HG02642 (cell line): Measurements from ENCODE around the gene TYW1B.
"Not testable (repeated sequence)": the region's sequence is repeated elsewhere in the genome, so short reads cannot be mapped to it uniquely, and the experiment has no call there.

Experiments
- ATAC-seq: cut with Tn5 transposase; IDR thresholded peaks from one replicate; pipeline ENCODE4 v1.9.1; 2021; ENCODE audit warnings: mild to moderate bottlenecking; ENCODE audit not compliant: unreplicated experiment, poor library complexity

Gene TYW1B

DNA sequence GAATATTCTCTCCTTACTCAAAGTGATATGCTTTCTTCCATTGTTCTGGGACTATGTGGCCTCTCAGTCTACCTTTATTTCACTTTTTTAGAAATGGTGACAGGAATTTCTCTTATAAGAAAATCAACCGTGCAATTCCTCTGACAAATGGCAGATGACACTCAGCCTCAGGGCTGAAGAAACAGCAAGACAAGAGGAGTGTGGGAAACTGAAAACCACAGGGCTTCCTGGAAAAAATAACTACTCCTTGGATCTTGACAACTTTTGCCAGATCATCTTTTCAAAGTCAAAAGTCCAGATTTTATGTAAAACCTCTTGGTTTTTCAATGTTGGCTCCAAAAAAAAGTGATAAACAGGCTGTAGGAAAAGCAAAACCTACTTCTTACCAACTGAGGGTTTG, 121.5 kb downstream of the TYW1B start:
- ATAC-seq: no peak

DNA sequence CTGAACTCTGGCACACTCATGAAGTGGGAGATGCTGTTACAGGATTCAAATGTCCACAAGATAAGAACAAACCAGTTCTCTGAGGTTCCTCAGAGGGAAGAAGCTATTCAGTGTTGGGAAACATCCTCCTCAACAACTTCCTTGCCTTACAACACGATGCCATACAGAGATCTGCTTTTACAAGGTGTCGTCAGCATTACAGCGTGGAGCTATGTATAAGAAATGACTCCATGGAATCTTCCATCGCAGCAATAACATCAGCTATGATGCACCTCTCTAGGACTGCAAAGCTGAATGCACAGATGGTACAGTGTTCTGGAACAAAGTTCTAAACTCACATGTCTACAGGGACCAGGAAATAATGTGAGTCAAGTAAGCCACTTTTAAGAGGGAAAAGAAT, 122.3 kb downstream of the TYW1B start:
- ATAC-seq: not testable (repeated sequence)

DNA sequence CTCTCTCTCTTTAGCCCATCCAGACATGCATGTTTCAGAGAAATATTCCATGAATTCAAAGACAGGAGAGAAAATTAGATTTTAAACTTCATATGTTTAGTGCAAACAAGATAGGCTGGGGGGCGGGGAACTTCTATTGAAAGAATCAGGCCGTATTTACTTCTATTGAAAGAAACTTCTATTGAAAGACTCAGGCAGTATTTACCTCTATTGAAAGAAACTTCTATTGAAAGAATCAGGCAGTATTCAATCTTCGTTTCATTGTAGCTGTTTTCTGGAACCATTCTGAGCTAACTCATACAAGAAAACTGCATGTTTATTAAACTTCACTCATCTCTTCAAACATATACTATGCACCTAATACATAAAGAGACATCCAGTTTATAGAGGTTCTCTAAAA, 123.1 kb downstream of the TYW1B start:
- no peak for ATAC-seq

DNA sequence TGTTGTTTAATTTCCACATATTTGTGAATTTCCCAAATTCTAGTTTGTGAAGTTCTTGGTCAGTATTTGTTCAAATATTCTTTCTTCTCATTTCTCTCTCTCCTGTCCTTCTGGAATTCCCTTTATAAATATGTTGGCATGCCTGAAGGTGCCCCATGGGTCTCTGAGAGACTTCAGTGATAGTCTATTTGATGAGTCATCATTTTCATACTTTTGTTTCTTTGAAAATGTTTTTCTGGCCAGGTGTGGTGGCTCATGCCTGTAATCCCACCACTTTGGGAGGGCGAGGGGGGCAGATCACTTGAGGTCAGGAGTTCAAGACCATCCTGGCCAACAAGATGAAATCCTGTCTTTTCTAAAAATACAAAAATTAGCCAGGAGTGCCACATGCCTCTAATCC, 127.5 kb downstream of the TYW1B start:
- ATAC-seq: not testable (repeated sequence)

DNA sequence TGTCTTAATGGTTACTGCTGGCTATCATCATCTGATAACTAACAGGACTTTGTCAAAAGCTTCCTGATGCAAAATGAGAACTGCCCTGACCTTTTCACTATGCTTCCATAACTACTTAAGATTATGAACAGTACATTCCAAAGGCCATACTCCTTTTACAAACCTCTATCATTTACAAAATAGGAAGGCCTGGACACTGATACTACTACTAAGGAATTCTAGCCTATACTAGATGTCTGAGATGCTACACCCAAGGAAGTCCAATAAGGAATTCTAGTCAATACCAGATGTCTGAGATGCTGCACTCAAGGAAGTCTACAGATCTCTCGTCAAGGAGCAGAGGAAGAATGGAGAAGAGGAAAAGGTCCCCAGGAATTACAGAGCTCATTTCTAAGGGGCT, 130.9 kb downstream of the TYW1B start:
- not testable (repeated sequence) for ATAC-seq

DNA sequence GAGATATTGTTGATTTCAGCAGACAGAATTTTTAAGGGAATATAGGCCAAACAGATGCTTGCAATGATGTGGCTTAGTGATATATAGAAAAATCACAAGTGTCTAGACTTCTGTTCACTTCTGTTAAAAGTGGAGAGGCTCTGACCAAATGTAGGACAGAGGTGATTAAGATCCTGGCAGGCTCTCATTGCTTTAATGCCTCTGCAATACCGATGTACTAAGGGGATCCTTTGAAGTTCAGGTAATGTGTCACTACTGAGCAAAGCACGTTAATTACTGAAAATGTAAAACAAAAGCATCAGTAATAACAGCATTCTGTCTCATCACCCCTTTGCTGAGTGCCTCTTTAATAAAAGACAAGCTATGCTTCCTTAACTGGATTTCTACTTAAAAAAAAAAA, 131.4 kb downstream of the TYW1B start:
- not testable (repeated sequence) for ATAC-seq

DNA sequence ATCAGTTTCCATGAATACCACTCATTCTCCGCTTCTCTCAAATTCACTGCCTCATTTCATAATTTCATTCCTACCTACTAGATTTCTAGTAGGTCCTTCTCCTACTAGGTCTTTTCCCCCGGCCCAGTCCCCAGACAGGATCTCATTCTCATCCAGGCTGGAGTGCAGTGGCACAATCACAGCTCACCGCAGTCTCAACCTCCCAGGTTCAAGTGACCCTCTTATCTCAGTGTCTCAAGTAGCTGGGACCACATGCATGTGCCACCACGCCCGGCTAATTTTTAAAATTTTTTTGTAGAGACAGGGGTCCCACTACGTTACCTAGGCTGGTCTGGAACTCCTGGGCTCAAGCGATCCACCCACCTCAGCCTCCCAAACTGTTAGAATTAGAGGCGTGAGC, 132.5 kb downstream of the TYW1B start:
- ATAC-seq: not testable (repeated sequence)

DNA sequence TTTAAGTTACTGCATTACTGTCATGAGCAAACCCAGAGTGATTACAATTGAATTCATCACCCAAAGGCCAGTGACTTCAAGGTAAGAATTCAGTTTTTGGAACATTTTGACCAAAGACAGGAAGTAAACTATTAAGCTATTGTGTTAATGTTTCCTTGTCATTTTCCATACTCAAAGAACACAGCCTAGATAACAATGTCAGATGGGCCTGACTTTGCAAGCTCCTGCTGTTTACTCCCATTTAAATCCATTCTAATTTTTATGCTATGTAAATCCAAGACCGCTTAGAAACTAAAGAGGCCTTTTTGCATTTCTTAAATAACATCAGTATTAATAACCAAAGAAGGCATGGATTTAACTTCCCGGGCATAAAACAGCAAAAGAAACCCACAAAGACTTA, 136.6 kb downstream of the TYW1B start:
- not testable (repeated sequence) for ATAC-seq

DNA sequence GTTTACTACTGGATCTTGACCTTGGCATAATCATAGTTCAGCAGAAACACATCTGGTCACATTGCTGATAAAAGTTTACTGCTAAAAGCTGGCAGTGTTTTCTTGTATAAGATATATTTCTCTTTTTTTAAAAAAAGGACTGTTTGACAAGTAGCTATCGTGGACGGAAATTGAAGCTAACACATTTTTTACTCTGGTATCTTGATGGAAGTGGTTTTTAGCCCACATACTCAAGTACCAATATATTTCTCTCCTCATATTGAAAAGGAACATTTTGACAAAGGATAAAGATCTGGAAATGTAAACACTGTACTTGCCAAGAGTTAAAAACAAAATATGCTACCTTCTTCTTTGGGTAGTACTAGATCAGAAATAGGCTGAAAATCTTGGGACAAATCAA, 137.8 kb downstream of the TYW1B start:
- ATAC-seq: not testable (repeated sequence)

DNA sequence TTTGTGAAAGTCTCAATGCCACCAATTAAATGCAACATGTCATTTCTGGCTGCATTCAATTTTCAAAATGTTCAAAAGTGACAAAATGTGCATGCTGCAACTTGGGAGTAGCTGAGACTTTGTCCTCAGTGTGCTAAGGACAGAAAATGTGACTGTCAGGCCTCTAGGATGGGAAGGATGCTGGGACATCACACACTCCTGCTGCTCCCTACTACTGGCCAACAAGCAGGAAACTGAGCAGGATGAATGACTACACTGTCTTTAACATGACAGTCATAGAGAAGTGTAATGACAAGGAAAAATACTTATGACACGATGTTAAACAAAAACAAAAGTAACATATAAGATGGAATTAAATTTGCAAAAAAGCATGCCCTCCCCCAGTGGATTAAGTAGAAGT, 138.7 kb downstream of the TYW1B start:
- ATAC-seq: not testable (repeated sequence)

DNA sequence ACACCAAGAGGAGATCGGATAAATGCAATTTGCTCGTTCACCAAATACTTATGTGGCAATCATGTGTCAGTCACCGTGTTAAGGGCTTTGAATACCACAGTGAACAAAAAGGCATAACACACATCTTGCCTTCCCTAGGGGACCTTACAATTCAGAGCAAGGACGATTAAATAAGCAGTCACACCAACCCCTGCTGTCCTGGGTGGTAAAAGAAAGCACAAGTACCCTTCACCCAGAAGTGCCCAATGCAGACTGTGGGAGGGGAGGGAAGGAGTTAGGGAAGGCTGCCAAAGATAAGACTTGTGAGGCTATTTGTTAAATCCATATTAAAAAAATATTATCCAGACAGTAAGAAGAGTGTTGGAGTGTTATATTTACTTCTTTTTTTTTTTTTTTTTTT, 146.8 kb downstream of the TYW1B start:
- ATAC-seq: not testable (repeated sequence)

DNA sequence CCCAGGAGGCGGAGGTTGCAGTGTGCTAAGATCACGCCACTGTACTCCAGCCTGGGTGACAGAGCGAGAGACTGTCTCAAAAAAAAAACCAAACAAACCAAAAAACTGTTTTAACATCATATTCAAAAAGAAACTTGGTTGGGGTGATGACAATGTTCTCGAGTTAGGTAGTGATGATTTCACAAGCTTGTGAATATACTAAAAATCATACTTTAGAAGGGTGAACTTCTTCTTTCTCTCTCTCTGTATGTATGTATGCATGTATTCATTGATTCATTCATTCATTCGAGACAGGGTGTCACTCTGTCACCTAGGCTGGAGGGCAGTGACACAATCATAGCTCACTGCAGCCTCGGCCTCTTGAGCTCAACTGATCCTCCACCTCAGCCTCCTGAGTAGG, 151.1 kb downstream of the TYW1B start:
- not testable (repeated sequence) for ATAC-seq

DNA sequence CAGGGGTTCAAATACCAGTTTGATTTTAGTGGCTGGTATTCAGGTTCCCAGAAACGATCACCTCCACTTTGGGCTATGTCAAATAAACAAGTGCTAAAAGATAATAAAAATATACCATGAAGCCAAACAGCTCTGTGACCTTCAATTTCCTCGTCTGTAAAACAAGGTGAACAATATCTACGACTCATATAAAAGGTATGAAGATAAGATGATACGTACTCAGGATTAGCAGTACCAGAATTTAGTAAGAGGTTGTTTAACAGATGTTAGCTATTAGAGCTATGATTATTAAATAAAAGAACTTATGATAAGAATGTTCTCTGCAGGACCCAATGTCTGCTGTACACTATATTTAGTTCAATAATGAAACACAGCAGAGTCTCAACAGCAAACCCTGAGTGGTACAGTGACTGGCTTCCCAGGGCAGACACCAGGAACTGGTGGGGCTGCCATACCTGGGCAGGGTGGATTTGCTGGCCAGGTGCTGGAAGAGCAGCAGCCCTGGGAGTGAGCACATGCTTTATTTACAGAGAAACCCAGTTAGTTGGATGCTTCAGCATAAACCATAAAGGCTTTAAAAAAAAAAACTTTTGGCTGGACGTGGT, 151.8 kb downstream of the TYW1B start:
- ATAC-seq: not testable (repeated sequence)

DNA sequence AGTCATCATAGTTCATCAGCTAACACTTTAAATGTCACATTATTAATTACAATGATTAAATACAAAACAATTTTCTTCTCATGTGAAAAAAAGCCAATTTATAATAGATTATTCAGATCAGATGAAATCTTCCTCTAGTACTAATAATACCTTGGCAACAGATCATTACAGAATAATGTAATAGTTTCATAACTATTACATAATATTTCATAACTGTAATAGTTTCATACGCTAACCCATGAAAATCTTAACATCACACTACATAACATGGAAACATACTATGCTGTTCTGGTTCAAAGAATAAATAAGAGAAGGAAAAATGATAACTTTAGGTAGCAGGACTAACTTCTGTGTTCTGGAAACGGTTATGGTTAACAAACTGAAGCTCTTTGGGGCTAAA, 152.3 kb downstream of the TYW1B start:
- not testable (repeated sequence) for ATAC-seq

DNA sequence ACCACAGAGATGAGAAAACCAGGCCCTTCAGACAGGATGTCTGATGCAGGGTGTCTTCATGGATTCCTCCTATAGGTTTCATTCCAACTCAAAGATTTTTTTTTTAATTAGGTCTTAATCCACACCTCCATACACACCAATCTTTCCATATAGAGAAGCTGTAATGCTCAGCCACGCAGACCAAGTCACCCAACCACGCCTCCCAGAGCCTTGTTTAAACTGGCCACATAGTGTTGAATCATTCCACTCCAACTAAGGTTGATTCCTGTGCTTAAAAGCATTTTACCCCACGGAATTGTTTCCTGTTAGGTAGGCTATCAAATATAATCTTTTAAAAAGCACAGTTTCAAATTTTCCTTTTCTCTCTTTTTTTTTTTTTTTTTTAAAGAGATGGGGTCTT, 153.6 kb downstream of the TYW1B start:
- ATAC-seq: no peak

DNA sequence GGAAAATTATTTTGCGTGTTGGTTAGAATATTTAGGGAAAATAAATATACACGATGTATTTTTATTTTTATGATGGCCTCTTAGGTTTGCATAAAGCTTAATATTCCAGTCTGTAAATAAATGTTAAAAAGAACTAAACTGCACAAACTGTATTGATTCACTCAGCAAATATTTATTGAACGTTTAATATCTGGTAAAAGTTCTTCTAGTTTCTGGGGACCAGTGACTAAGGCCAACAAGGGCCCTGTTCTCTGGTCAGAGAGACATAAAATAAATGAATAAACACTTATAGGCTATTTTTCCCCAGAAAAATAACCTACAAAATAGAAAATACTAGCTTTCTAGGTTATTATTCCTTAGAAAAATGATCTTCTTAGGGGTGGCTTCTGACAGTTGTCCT, 157.2 kb downstream of the TYW1B start:
- not testable (repeated sequence) for ATAC-seq

DNA sequence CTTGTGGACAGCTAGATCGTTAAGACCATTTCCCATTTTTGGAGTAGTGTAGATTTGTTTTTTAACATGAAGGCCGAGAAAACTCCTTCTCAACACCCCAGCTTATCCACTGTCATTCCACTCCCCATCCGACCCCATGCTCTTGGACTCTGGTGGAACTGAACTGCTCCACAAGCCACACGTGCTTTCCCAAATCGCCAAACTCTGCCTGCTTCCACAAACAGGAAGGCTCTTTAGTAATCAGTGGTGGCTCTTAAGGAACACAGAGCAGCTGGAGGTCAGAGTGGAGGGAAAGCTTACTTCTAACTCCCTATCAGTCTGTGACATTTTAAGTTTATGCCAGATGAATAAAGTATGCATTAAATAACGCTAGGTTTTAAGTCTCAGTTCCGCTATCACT, 159.6 kb downstream of the TYW1B start:
- ATAC-seq: not testable (repeated sequence)

DNA sequence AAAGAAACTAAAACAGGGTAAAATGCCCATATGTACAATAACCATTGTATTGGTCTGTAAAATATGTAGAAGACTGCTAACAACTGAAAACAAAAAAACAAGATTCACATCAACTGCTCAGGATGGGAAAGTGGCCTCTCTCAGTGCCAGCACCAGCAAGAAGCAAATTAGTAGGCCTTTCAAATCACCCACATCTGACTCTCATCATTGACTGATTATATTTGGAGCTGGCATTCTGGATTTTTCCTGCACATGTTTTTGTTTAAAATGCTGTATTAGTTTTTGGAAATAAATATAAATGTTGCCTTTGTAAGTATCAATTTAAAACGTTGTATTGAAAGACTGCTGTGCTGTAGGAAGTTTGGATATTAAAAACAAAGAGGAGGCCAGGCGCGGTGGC, 161.0 kb downstream of the TYW1B start:
- ATAC-seq: not testable (repeated sequence)

DNA sequence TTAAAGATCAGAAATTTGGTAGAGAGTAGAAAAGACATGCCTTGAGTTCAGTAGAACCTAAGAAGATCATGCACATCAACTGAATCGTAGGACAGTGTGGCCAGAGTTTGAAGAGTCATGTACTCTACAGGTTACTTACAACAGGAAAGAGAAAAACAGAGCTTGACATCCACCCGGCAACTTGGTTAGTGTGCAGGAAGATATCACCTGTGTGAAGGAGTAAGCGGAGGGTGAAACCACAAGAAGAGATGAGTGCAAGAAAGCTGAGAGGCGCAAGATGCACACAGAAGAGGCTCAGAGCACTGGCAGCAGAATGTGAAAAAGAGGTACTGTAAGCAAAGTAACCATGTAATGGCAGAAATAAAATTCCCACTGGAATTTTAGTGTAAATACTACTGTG, 179.4 kb downstream of the TYW1B start:
- ATAC-seq: not testable (repeated sequence)

DNA sequence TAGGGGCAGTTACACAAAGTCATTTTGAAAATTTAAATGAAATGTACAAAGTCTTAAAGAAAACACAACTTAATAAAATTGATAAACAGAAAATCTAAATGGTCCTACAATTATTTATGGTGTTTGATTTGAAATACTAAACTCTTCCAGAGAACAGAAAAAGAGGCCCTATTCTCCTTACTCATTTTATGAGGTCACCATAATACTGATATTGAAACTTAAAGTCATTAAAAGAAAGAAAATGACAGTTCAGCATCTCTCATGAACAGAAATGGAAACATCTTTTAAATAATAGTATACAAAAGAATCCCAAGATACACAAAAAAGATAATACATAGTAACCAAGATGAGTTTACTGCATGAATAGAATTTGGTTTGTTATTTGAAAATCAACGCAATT, 184.3 kb downstream of the TYW1B start:
- not testable (repeated sequence) for ATAC-seq

DNA sequence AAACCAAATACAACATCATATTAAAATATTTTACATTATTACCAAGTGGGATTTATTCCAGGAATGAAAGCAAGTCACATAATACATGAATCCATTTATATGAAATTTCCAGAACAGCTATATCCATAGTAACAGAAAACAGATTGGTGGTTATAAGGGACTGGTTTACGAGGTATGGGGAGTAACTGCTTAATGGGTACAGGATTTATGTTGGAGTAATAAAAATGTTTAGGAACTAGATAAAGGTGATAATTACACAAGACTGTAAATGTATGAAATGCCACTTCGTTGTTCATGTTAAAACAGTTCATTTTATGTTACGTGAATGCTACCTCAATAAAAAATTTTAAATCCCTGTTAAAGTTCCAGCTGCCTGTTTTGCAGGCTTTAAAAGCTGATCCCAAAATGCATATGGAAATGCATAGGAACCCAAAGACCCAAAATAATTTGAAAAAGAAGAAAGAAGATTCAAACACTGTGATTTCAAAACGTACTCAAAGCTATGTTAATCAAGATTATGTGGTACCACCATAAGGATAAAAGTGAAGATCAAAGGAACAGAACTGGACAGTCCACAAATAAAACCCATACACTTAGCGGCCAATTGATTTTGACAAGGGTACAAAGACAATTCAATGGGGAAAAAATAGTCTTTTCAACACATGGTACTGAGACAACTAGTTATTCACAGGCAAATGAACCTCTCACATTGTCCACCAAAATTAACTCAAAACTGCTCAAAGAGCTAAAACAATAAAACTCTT, 186.3 kb downstream of the TYW1B start:
- ATAC-seq: not testable (repeated sequence)

DNA sequence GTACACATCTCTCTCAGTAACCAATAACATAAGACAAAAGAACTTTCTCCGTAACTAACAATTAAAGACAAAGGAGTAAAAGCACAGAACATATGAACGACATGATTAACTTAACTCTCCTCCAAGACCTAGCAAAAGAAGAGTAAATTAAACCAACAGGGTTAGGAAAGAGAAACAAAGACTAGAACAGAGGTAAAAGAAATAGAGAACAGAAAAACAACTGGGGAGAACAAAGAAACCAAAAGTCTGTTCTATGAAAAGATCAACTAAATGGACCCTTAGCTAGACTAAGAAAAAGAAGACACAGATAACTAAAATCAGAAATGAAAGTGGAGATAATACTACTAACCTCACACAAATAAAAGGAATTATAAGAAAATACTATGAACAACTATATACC, 187.3 kb downstream of the TYW1B start:
- ATAC-seq: peak; percentile 61
